ENCODE measurements around the gene VAPA. TPM values are rescaled to one million over a fixed set of nuclear protein-coding genes. Genes with fewer than 3 reads are reported as not detected.

Gene VAPA
- total RNA-seq (2014; rRNA removed; shearing (Covaris generic)): 394 and 444 TPM in 2 replicates

GRCh38 chr18:9913526-9914333 lies at the start of gene VAPA:
VAPA (plus strand) TSS chr18:9914016; CDS start chr18:9914257, 241 bp downstream.
- Histone ChIP-seq H3K36me3 (peaks cover 10% of the 10 kb centered on the region), H3K4me3 (peak within 1 kb of the TSS; percentile 93), H3K9me3 (replicated peaks) (no peaks in the 10 kb centered on the region; the same call in 1 of the 2 replicates), H3K27ac (peak within 1 kb of the TSS; percentile 97), H3K4me1 (replicated peaks) (peaks cover 34% of the 10 kb centered on the region), H3K27me3 (replicated peaks) (no peaks in the 10 kb centered on the region)
- peak; percentile 95 to 99 for DNase-seq (ENCODE audit: low read depth in 1 of 2, low spot score in 2 of 2)

- peaks cover 27% of the 10 kb centered on the region for H3K4me1 ChIP-seq (replicated peaks)
- H3K9me3 ChIP-seq (replicated peaks): peaks cover 5% of the 10 kb centered on the region; the same call in 1 of the 2 replicates
- no peak overlapping the region for H3K4me3 ChIP-seq
- H3K27me3 ChIP-seq (replicated peaks): no peaks in the 10 kb centered on the region
- H3K27ac ChIP-seq: no peak overlapping the region
- peaks cover 17% of the 10 kb centered on the region for H3K36me3 ChIP-seq
- DNase-seq (ENCODE audit: low read depth in 1 of 2, low spot score in 2 of 2): no peak
These were observed 47.9 kb upstream of the VAPA start for GRCh38 chr18:9865764-9866490.

GRCh38 chr18:9866627-9867026 lies 47.2 kb upstream of the VAPA start:
- peaks cover 5% of the 10 kb centered on the region; the same call in 1 of the 2 replicates for H3K9me3 ChIP-seq (replicated peaks)
- no peak for DNase-seq (ENCODE audit: low read depth in 1 of 2, low spot score in 2 of 2)
- H3K36me3 ChIP-seq: peaks cover 10% of the 10 kb centered on the region
- H3K4me1 ChIP-seq (replicated peaks): peaks cover 27% of the 10 kb centered on the region
- H3K27me3 ChIP-seq (replicated peaks): no peaks in the 10 kb centered on the region
- H3K4me3 ChIP-seq: no peak overlapping the region
- H3K27ac ChIP-seq: no peak overlapping the region

DNA sequence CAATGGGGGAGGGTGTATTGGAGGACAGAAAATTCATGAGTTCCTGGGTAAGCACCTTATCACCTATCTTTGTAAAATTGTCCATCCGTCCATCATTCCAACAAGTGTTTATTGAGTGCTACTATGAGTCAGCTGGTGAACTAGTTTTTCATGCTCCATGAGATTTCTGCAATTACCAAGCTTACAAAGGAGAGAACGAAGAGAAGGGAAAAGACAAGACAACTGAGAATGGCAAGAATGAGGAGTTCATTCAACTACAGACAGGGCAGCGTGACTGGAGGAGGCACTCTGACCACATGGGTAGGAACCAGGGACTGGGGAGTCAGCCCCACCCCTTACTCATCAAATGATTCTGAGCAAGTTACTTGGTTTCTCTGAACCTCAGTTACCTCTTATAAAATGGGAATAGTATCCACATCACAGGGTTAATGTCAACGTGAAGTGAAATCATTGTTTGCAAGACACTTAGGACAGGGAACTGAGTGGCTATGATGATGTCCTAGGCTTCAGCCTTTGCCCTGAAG lies 46.7 kb upstream of the VAPA start:
- no peak overlapping the region for H3K4me3 ChIP-seq
- H3K27ac ChIP-seq: no peak overlapping the region
- DNase-seq (ENCODE audit: low read depth in 1 of 2, low spot score in 2 of 2): no peak
- H3K36me3 ChIP-seq: peaks cover 5% of the 10 kb centered on the region
- H3K9me3 ChIP-seq (replicated peaks): peaks cover 5% of the 10 kb centered on the region; the same call in 1 of the 2 replicates
- no peaks in the 10 kb centered on the region for H3K27me3 ChIP-seq (replicated peaks)
- H3K4me1 ChIP-seq (replicated peaks): peaks cover 27% of the 10 kb centered on the region

DNA sequence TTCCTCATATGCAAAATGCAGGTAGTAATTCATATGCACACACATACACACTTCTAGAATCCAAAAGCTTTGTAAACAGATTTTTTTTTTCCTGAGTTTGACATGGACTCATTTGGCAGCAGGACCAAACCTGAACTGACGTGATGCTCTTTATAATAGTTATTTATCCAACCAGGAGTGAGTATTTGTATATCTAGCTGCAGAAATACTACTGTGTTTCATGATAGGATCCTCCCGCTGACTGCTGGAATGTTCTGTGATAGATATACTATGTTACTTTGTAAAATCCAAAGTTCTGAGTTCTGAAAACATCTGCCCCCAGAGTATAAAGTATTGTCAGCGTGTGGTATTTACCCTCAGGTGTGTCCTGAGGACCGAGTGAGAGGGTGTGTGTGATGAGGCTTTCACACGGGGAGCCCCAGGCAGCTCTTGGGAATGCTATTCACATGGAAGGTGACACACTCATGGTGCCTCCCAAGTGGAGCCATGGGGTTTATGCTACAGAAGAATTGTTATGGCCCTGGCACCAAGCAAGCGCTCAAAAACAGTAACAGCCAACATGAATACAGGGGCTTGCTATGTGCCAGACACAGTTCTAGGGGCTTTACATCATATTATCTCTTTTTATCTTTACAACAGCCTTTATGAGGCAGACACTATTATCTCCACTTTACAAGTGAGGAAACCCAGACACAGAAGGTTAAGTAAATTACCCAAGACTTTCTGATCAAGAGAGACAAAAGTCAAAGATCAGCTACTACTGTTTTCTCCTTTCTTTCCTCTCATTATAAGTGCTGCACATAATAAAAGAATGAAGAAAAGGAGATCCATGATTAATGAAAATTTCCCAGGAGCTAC lies 44.7 kb upstream of the VAPA start:
- peak overlapping the region; percentile 81 for H3K27ac ChIP-seq
- no peaks in the 10 kb centered on the region for H3K27me3 ChIP-seq (replicated peaks)
- peak in 1 of 2 experiments; percentile 51 for DNase-seq (ENCODE audit: low read depth in 1 of 2, low spot score in 2 of 2)
- no peaks in the 10 kb centered on the region for H3K36me3 ChIP-seq
- no peak overlapping the region for H3K4me3 ChIP-seq
- H3K9me3 ChIP-seq (replicated peaks): peaks cover 5% of the 10 kb centered on the region; the same call in 1 of the 2 replicates
- peaks cover 27% of the 10 kb centered on the region for H3K4me1 ChIP-seq (replicated peaks)

DNA sequence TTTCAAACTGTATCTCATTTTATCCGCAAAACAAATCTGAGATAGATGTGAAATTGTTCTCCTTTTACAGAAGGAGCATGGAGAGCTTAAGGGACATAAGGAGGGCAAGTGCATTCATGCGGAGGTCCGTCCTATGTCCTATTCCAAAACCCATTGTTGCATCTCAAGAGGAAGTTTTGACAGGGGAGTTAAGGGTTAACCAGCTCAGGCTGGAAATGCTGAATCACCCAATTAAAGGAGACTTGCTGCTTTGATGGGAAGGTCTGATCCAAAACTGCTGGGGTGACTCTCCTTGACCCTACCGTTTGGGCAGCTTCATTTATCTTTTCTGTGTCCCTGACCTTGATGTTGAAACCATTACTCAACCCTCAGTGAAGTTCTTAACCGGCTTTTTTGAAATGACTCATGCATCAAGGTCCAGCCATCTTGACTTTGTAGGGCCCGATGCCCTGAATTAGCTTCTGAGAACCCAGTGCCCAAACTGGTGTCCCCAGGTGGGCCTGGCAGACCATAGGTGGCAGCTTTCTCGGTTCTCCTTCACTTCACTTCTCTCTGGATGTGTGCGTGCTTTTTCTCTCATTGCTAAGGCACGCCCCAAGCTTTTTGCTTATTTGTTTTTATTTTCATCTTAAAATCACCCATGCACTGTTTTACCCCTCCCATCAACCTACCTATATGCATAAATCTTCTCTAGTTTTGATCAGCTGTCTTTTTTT lies 43.9 kb upstream of the VAPA start:
- Histone ChIP-seq H3K36me3 (no peaks in the 10 kb centered on the region), H3K27me3 (replicated peaks) (no peaks in the 10 kb centered on the region), H3K9me3 (replicated peaks) (peaks cover 5% of the 10 kb centered on the region; the same call in 1 of the 2 replicates), H3K27ac (peak overlapping the region; percentile 81), H3K4me3 (no peak overlapping the region), H3K4me1 (replicated peaks) (peaks cover 31% of the 10 kb centered on the region)
- DNase-seq (ENCODE audit: low read depth in 1 of 2, low spot score in 2 of 2): peak; percentile 54 to 59

GRCh38 chr18:9870431-9871008 lies 43.3 kb upstream of the VAPA start:
- H3K36me3 ChIP-seq: no peaks in the 10 kb centered on the region
- H3K4me1 ChIP-seq (replicated peaks): peaks cover 34% of the 10 kb centered on the region
- no peak for DNase-seq (ENCODE audit: low read depth in 1 of 2, low spot score in 2 of 2)
- H3K27ac ChIP-seq: peak overlapping the region; percentile 81
- H3K4me3 ChIP-seq: no peak overlapping the region
- H3K9me3 ChIP-seq (replicated peaks): peaks cover 5% of the 10 kb centered on the region; the same call in 1 of the 2 replicates
- H3K27me3 ChIP-seq (replicated peaks): no peaks in the 10 kb centered on the region

GRCh38 chr18:9871244-9871746 lies 42.5 kb upstream of the VAPA start:
- DNase-seq (ENCODE audit: low read depth in 1 of 2, low spot score in 2 of 2): no peak
- H3K27ac ChIP-seq: no peak overlapping the region
- H3K27me3 ChIP-seq (replicated peaks): no peaks in the 10 kb centered on the region
- peaks cover 37% of the 10 kb centered on the region for H3K4me1 ChIP-seq (replicated peaks)
- no peak overlapping the region for H3K4me3 ChIP-seq
- H3K9me3 ChIP-seq (replicated peaks): no peaks in the 10 kb centered on the region
- H3K36me3 ChIP-seq: no peaks in the 10 kb centered on the region

DNA sequence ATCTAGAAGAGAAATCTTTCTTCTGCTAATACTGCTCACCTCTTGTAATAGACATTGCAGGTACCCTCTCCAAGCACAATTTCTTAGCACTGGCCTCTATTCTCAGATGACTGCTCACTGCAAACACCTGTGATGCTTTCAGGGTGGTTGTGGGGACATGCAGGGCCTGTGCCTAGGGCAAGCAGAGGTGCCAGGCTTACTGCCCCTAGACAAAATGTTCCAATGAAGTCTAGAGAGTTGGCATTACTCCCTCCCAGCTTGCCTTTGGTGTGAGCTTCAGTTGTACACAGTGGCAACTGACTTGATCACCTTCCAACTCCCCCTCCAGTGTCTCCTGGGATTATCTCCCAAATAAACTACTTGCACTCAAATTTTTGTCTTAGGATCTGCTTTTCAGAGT lies 41.0 kb upstream of the VAPA start:
- no peak for DNase-seq (ENCODE audit: low read depth in 1 of 2, low spot score in 2 of 2)
- H3K9me3 ChIP-seq (replicated peaks): no peaks in the 10 kb centered on the region
- H3K4me3 ChIP-seq: no peak overlapping the region
- peaks cover 48% of the 10 kb centered on the region for H3K4me1 ChIP-seq (replicated peaks)
- no peaks in the 10 kb centered on the region for H3K36me3 ChIP-seq
- no peak overlapping the region for H3K27ac ChIP-seq
- H3K27me3 ChIP-seq (replicated peaks): no peaks in the 10 kb centered on the region

- no peaks in the 10 kb centered on the region for H3K36me3 ChIP-seq
- no peaks in the 10 kb centered on the region for H3K9me3 ChIP-seq (replicated peaks)
- no peak overlapping the region for H3K4me3 ChIP-seq
- no peak overlapping the region for H3K27ac ChIP-seq
- DNase-seq (ENCODE audit: low read depth in 1 of 2, low spot score in 2 of 2): no peak
- H3K27me3 ChIP-seq (replicated peaks): no peaks in the 10 kb centered on the region
- H3K4me1 ChIP-seq (replicated peaks): peaks cover 32% of the 10 kb centered on the region
These were observed 39.1 kb upstream of the VAPA start for GRCh38 chr18:9874728-9875127.

DNA sequence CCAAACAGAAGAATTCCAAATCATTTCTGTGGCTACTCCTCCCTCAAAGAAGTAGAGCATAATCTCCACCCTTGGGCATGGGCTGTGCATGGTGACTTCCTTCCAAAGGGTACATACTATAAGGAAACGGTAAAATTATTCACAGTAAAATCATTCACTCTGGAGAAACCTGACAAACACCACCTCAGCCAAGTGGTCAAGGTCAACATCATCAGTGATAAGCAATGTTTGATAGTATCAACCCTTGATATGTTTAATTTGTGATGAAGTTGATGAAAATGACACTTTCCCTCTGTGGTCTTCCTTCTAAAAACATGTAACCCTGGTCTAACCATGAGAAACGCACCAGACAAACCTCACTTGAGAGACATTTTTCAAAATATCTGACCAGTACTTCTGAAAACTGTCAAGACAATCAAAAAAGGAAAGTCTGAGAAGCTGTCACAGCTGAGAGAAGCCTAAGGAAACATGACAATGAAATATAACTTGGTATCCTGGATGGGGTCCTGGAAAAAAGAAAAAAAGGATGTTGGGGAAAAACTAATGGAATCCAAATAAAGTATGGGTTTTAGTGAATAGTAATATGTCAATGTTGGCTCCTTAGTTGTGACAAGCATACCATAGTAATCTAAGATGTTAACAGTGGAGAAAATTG lies 37.5 kb upstream of the VAPA start:
- no peaks in the 10 kb centered on the region for H3K27me3 ChIP-seq (replicated peaks)
- no peaks in the 10 kb centered on the region for H3K9me3 ChIP-seq (replicated peaks)
- peaks cover 22% of the 10 kb centered on the region for H3K4me1 ChIP-seq (replicated peaks)
- peak overlapping the region; percentile 97 for H3K27ac ChIP-seq
- no peaks in the 10 kb centered on the region for H3K36me3 ChIP-seq
- DNase-seq (ENCODE audit: low read depth in 1 of 2, low spot score in 2 of 2): no peak
- peak overlapping the region; percentile 20 for H3K4me3 ChIP-seq

All from SJSA1 (cell line).